ENCODE measurements around the gene P3H2.

Gene P3H2

GRCh38 chr3:189941125-189941524 is 179.6 kb downstream of the P3H2 start:
- TF ChIP-seq REST (IDR thresholded peaks at IDR 0.05; ENCODE audit: insufficient read depth in 1 of 2, low read depth in 2 of 2, low read length in 2 of 2) (no peak), TAF1 (IDR thresholded peaks at IDR 0.05; ENCODE audit: borderline replicate concordance, insufficient read depth, low read length) (no peak), POLR2AphosphoS5 (IDR thresholded peaks at IDR 0.05; ENCODE audit: low read depth, low read length) (no peak), SIN3A (IDR thresholded peaks at IDR 0.05; ENCODE audit: borderline replicate concordance, insufficient read depth, low read length) (no peak), FOXP2 (optimal IDR thresholded peaks at IDR 0.05; ENCODE audit: borderline replicate concordance, extremely low read depth, extremely low read length, insufficient read depth) (no peak)

GRCh38 chr3:189937302-189938127 is 183.2 kb downstream of the P3H2 start:
- TF ChIP-seq POLR2AphosphoS5 (IDR thresholded peaks at IDR 0.05; ENCODE audit: low read depth, low read length) (no peak), REST (IDR thresholded peaks at IDR 0.05; ENCODE audit: insufficient read depth in 1 of 2, low read depth in 2 of 2, low read length in 2 of 2) (no peak), SIN3A (IDR thresholded peaks at IDR 0.05; ENCODE audit: borderline replicate concordance, insufficient read depth, low read length) (no peak), TAF1 (IDR thresholded peaks at IDR 0.05; ENCODE audit: borderline replicate concordance, insufficient read depth, low read length) (no peak), FOXP2 (optimal IDR thresholded peaks at IDR 0.05; ENCODE audit: borderline replicate concordance, extremely low read depth, extremely low read length, insufficient read depth) (no peak)

DNA sequence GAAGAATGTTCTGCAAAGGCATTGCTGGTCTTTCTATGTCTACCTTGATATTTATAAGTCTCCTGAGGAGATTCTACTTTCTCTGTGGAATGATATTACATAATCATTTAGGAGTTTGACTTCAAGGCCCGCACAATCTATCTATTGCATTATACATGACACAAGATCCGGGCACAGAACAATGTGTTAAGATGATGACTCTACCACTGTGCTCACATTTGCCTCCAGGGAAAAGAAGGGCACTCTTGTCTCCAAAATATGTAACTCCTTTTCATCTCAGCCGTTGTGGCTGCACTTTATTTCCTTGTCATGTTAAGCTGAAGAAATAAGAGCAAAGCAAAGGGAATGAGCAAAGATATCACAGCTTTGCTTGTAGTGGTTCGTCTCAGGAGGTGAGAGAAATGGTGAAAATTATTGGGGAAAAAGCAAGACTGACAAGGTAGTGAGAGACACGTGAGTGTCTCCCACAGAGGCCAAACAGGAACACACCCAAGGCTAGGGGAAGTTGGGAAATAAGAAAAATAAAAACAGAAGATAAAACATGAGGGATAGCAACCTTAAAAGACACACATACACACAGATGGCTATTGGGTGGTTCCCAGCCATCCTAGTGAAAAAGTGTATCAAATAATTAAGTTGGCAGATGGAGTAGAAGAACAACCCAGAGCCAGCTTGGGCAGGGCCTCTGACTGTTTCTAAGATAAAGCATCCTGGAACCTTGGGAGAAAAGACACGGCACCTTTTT is 184.3 kb downstream of the P3H2 start:
- TF ChIP-seq SIN3A (IDR thresholded peaks at IDR 0.05; ENCODE audit: borderline replicate concordance, insufficient read depth, low read length) = no peak
- no peak for TF ChIP-seq REST (IDR thresholded peaks at IDR 0.05; ENCODE audit: insufficient read depth in 1 of 2, low read depth in 2 of 2, low read length in 2 of 2)
- no peak for TF ChIP-seq FOXP2 (optimal IDR thresholded peaks at IDR 0.05; ENCODE audit: borderline replicate concordance, extremely low read depth, extremely low read length, insufficient read depth)
- no peak for TF ChIP-seq POLR2AphosphoS5 (IDR thresholded peaks at IDR 0.05; ENCODE audit: low read depth, low read length)
- no peak for TF ChIP-seq TAF1 (IDR thresholded peaks at IDR 0.05; ENCODE audit: borderline replicate concordance, insufficient read depth, low read length)

GRCh38 chr3:189927975-189928895 is 192.5 kb downstream of the P3H2 start:
- TF ChIP-seq FOXP2 (optimal IDR thresholded peaks at IDR 0.05; ENCODE audit: borderline replicate concordance, extremely low read depth, extremely low read length, insufficient read depth) (no peak), SIN3A (IDR thresholded peaks at IDR 0.05; ENCODE audit: borderline replicate concordance, insufficient read depth, low read length) (no peak), POLR2AphosphoS5 (IDR thresholded peaks at IDR 0.05; ENCODE audit: low read depth, low read length) (no peak), REST (IDR thresholded peaks at IDR 0.05; ENCODE audit: insufficient read depth in 1 of 2, low read depth in 2 of 2, low read length in 2 of 2) (no peak), TAF1 (IDR thresholded peaks at IDR 0.05; ENCODE audit: borderline replicate concordance, insufficient read depth, low read length) (no peak)

All from PFSK-1 (cell line).